NT2/D1 (cell line): ENCODE measurements around the gene SMC4.

Source experiments
- SUZ12 ChIP-seq: IDR thresholded peaks from 2 replicates; pipeline ENCODE4 v1.6.1; 2011; ENCODE audit not compliant: insufficient read length, insufficient read depth; ENCODE audit errors: extremely low read depth
- YY1 ChIP-seq: IDR thresholded peaks from 2 replicates; pipeline ENCODE4 v1.6.1; 2011; ENCODE audit not compliant: insufficient read length, insufficient read depth
- ZNF274 ChIP-seq: IDR thresholded peaks from 2 replicates; pipeline ENCODE4 v1.6.1; 2011; ENCODE audit warnings: mild to moderate bottlenecking, low read depth, low read length

- TF ChIP-seq YY1, result no peak
- TF ChIP-seq ZNF274, result no peak
- TF ChIP-seq SUZ12, result no peak
Measured at GRCh38 chr3:160403028-160403545, 3.6 kb downstream of the SMC4 start.
